Measurements from ENCODE around the gene ZNF709.
"Not testable (repeated sequence)": the region's sequence is repeated elsewhere in the genome, so short reads cannot be mapped to it uniquely, and the experiment has no call there.

The ZNF709 gene

GRCh38 chr19:12425236-12425887 lies 59.3 kb downstream of the ZNF709 start:
- no peaks in the 10 kb centered on the region for H3K4me1 ChIP-seq (ENCODE audit: insufficient read depth, low read length)
- no peak overlapping the region for H3K9ac ChIP-seq (ENCODE audit: low read depth, low read length)
- H3K36me3 ChIP-seq (ENCODE audit: insufficient read depth, low read length): no peaks in the 10 kb centered on the region
- H3K9me3 ChIP-seq (ENCODE audit: control insufficient read depth, insufficient read depth, low read length): no peaks in the 10 kb centered on the region; the same call in 1 of the 2 replicates

GRCh38 chr19:12417273-12417672 lies 67.3 kb downstream of the ZNF709 start:
- H3K4me1 ChIP-seq (ENCODE audit: insufficient read depth, low read length); H3K9me3 ChIP-seq (ENCODE audit: control insufficient read depth, insufficient read depth, low read length); H3K36me3 ChIP-seq (ENCODE audit: insufficient read depth, low read length); H3K9ac ChIP-seq (ENCODE audit: low read depth, low read length): not testable (repeated sequence)

- no peaks in the 10 kb centered on the region for H3K4me1 ChIP-seq (ENCODE audit: insufficient read depth, low read length)
- H3K9ac ChIP-seq (ENCODE audit: low read depth, low read length): no peak overlapping the region
- H3K36me3 ChIP-seq (ENCODE audit: insufficient read depth, low read length): no peaks in the 10 kb centered on the region
- no peaks in the 10 kb centered on the region for H3K9me3 ChIP-seq (ENCODE audit: control insufficient read depth, insufficient read depth, low read length)
Observed at GRCh38 chr19:12411893-12412292, 72.7 kb downstream of the ZNF709 start.

Measured in ES-I3 (cell line).